Measurements from ENCODE around the gene TBX19. TPM values are rescaled to one million over a fixed set of nuclear protein-coding genes. Genes with fewer than 3 reads are reported as not detected.
"Not testable (repeated sequence)": the region's sequence is repeated elsewhere in the genome, so short reads cannot be mapped to it uniquely, and the experiment has no call there.

The TBX19 gene
- total RNA-seq, 1 donor from 2014 or later, result 0.41 TPM

DNA sequence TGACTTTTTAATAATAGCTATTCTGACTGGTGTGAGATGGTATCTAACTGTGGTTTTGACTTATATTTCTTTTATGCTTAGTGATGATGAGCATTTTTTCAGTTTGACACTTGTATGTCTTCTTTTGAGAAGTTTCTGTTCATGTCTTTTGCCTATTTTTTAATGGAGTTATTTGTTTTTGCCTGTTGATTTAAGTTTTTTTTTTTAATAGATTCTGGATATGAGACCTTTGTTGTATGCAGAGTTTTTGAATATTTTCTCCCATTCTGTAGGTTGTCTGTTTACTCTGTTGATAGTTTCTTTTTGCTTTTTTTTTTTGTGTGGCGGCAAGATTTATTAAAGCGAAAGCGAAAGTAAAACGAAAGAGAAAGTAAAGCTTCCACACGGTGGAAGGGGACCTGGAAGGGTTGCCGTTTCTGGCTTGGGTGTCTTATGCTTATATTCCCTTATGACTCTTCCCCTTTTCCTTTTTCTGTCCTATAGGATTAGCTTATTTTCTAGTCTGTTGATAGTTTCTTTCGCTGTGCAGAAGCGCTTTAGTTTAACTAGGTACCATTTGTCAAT is 67.6 kb downstream of the TBX19 start:
- no peak for FAIRE-seq
- DNase-seq (ENCODE audit: low spot score in 2 of 2), result no peak

DNA sequence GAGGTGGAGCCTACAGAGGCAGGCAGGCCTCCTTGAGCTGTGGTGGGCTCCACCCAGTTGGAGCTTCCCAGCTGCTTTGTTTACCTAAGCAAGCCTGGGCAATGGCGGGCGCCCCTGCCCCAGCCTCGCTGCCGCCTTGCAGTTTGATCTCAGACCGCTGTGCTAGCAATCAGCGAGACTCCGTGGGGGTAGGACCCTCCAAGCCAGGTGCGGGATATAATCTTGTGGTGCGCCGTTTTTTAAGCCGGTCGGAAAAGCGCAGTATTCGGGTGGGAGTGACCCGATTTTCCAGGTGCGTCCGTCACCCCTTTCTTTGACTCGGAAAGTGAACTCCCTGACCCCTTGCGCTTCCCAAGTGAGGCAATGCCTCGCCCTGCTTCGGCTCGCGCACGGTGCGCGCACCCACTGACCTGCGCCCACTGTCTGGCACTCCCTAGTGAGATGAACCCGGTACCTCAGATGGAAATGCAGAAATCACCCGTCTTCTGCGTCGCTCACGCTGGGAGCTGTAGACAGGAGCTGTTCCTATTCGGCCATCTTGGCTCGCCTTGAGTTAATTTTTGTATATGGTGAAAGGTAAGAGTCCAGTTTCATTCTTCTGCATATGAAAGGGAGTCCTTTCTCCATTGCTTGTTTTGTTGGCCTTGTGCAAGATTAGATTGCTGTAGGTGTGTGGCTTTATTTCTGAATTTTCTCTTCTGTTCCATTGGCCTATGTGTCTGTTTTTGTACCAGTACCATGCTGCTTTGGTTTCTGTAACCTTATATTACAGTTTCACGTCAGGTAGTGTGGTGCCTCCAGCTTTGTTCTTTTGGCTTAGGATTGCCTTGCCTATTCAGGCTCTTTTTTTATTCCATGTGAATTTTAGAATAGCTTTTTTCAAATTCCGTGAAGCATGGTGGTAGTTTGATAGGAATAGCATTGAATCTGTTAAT is 73.9 kb downstream of the TBX19 start:
- not testable (repeated sequence) for FAIRE-seq; DNase-seq (ENCODE audit: low spot score in 2 of 2)

DNA sequence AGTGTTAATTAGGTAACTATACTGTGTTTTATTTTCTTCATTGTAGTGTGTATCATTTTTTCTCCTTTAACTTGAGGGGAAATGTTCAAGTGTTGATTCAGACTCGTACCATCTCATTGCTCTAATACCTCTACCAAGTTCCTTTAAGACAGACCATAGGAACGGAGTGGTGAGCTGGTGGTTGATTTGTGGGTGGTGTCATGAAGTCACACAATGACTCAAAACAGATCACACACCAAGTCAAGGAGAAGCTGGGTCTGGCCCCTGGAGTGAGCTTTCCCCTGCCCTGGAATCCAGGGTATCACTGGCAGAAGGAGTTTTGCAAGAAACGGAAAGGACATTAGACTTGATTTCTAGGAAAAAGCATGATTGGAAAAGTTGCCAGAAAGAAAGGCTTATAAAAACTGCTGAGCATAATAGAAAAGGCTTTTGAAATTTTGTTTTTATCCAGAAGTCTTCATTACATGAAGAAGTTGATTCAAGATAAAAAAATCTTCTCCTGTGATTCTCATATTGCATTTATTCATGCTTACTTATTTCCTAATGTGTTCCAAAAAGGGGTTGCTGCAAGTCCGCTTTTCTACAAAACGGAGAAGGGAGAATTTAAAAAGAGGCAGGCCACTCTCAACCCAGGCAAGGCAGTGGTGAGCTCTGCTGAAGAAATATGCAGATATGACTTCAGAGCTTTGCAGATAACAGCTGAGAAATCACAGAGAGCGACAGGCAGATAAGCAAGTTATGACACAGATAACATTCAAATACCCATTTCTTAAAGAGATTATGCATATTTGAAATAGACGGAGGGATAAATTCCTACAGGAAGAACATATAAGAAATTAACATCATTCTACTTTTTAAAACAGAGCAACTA is 79.7 kb downstream of the TBX19 start:
- no peak for FAIRE-seq
- DNase-seq (ENCODE audit: low spot score in 2 of 2), result no peak

DNA sequence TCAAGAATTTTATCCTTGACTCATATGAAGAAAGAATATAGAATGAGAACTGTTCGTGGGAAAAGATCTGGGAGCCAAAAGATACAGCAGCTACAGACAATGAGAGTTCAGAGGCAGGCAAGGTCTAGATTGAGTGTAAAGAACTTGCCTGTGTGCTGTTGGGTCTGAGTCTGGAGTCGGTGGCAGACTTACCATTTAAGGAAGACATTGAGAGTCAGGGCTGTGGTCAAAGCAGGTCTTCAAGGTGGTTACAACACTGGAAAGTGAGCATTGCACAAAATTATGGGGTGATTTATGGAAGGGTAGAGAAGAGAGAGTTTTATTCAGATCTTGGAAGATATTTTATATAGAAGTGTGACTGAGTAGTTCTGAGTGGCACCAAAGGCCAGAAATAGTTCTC is 80.6 kb downstream of the TBX19 start:
- no peak for FAIRE-seq
- DNase-seq (ENCODE audit: low spot score in 2 of 2), result no peak

DNA sequence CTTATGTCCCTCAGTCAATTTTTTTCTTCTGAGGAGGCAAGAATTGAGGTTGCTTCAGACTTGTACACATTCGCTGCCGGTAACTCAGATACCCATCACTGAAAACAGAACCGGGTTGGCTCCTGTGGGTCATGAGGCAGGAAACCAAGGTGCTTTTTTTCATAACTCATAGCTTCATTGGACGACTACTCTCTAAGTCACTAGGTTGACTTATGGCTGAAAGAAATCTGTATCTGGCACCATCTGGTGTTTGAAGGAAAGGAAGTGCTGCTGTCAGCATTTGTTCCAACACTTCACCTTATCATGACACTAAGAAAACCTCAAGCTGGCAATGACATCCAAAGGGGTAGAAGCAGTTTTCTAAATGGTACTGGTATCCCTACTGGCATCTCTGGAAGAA is 82.3 kb downstream of the TBX19 start:
- DNase-seq (ENCODE audit: low spot score in 2 of 2) (no peak), FAIRE-seq (no peak)

Small RNA genes lying within 50 kb of the gene (small RNA-seq; reads per million reads assigned to genes)
- not detected for gene RNU6-1310P

Other genes with a start within 250 kb of the TBX19 start
- 76.2 TPM for gene GPR161, start 143.9 kb upstream of the TBX19 start, total RNA-seq
- gene TIPRL, start 101.9 kb upstream of the TBX19 start, total RNA-seq, result 125 TPM
- gene SFT2D2, start 54.9 kb upstream of the TBX19 start, total RNA-seq, result 26.5 TPM

Data from frontal cortex (tissue), 4 donors.